Vagina (tissue), 2 donors: Measurements from ENCODE around the gene EGFR. TPM values are rescaled to one million over a fixed set of nuclear protein-coding genes. Genes with fewer than 3 reads are reported as not detected.

Source experiments
- DNase-seq, 2 donors: peaks; one replicate each; pipeline ENCODE4 v3.0.0-alpha.2; 2017; ENCODE audit errors: extremely low spot score in 2 of 2
- H3K27ac ChIP-seq: fragments of 200-600 bp; sonication (generic); one replicate; pipeline ENCODE4 v1.5.1; 2019
- H3K27me3 ChIP-seq: fragments of 200-600 bp; sonication (generic); one replicate; pipeline ENCODE4 v1.5.1; 2019
- H3K36me3 ChIP-seq, 2 donors: fragments of 200-600 bp; sonication (generic); one replicate each; pipeline ENCODE4 v1.5.1; 2017 to 2019
- H3K4me1 ChIP-seq: fragments of 200-600 bp; sonication (generic); one replicate; pipeline ENCODE4 v1.5.1; 2019
- H3K4me3 ChIP-seq, 2 donors: fragments of 200-600 bp; sonication (generic); 1 replicate in 1 of 2; 2 replicates in 1 of 2; pipeline ENCODE4 v1.5.1; 2016 to 2019
- H3K9me3 ChIP-seq: fragments of 200-600 bp; sonication (generic); one replicate; pipeline ENCODE4 v1.5.1; 2019
- CTCF ChIP-seq, 3 experiments: fragments of 450-650 bp in 2 of 3; fragments of 200-600 bp in 1 of 3; sonication (generic) in 1 of 3; IDR thresholded peaks; one replicate each; pipeline ENCODE4 v1.5.1; 2017 to 2019; ENCODE audit warnings: antibody characterized with exemption in 3 of 3, mild to moderate bottlenecking in 2 of 3, moderate library complexity in 2 of 3
- POLR2A ChIP-seq, 2 donors: fragments of 450-650 bp; IDR thresholded peaks; one replicate each; pipeline ENCODE4 v1.6.1; 2017; ENCODE audit warnings: antibody characterized with exemption in 2 of 2, mild to moderate bottlenecking in 2 of 2, moderate library complexity in 2 of 2
- POLR2AphosphoS5 ChIP-seq, 2 donors: sonication (generic); formaldehyde crosslinking; IDR thresholded peaks; one replicate each; pipeline ENCODE4 v1.9.0; 2017; ENCODE audit warnings: antibody characterized with exemption in 2 of 2, mild to moderate bottlenecking in 2 of 2, low read depth in 1 of 2; ENCODE audit not compliant: insufficient read depth in 1 of 2
- intact Hi-C: fragments of 100-400 bp; cut with DNase I; formaldehyde crosslinking; loops from one replicate; pipeline ENCODE4 v1.15.1; 2023
- total RNA-seq: library from RNA; depleted of rRNA; stranded (reverse); fragments of >200 nt; gene quantifications from one replicate; pipeline ENCODE4 v1.2.3, GENCODE V29; 2016

Gene EGFR
- total RNA-seq, 1 donor from 2014 or later = 130 TPM

GRCh38 chr7:55083206-55083605, 64.4 kb downstream of the EGFR start:
- Histone ChIP-seq H3K4me1 (peaks cover 56% of the 10 kb centered on the region), H3K36me3 (no peaks in the 10 kb centered on the region), H3K27me3 (no peaks in the 10 kb centered on the region), H3K9me3 (no peaks in the 10 kb centered on the region), H3K27ac (no peak overlapping the region), H3K4me3 (no peak overlapping the region)
- no peak for TF ChIP-seq POLR2A (IDR thresholded peaks at IDR 0.05)
- no peak for TF ChIP-seq CTCF (IDR thresholded peaks at IDR 0.05)
- TF ChIP-seq POLR2AphosphoS5 (IDR thresholded peaks at IDR 0.05; ENCODE audit: insufficient read depth in 1 of 2, low read depth in 1 of 2) = no peak
- no peak for DNase-seq
- intact Hi-C loops = loop anchor here (10.0 kb wide), 1 partner anchor 52 kb away; no protein-coding TSS in a partner anchor

GRCh38 chr7:55084307-55084706, 65.5 kb downstream of the EGFR start:
- intact Hi-C loops = loop anchor here (10.0 kb wide), 1 partner anchor 50 kb away; no protein-coding TSS in a partner anchor
- H3K27ac ChIP-seq = no peak overlapping the region
- DNase-seq = no peak
- no peak overlapping the region for H3K4me3 ChIP-seq
- no peaks in the 10 kb centered on the region for H3K36me3 ChIP-seq
- TF ChIP-seq CTCF (IDR thresholded peaks at IDR 0.05) (no peak), POLR2A (IDR thresholded peaks at IDR 0.05) (no peak), POLR2AphosphoS5 (IDR thresholded peaks at IDR 0.05; ENCODE audit: insufficient read depth in 1 of 2, low read depth in 1 of 2) (no peak)
- peaks cover 62% of the 10 kb centered on the region for H3K4me1 ChIP-seq
- H3K9me3 ChIP-seq = no peaks in the 10 kb centered on the region
- no peaks in the 10 kb centered on the region for H3K27me3 ChIP-seq

- Histone ChIP-seq H3K36me3 (no peaks in the 10 kb centered on the region), H3K4me1 (peaks cover 55% of the 10 kb centered on the region), H3K9me3 (no peaks in the 10 kb centered on the region), H3K27ac (peak overlapping the region; percentile 79), H3K4me3 (no peak overlapping the region), H3K27me3 (no peaks in the 10 kb centered on the region)
- no peak for TF ChIP-seq CTCF (IDR thresholded peaks at IDR 0.05)
- TF ChIP-seq POLR2AphosphoS5 (IDR thresholded peaks at IDR 0.05; ENCODE audit: insufficient read depth in 1 of 2, low read depth in 1 of 2) = no peak
- TF ChIP-seq POLR2A (IDR thresholded peaks at IDR 0.05) = no peak
- DNase-seq = peak in 1 of 2 donors; percentile 76
- intact Hi-C loops = loop anchor here (10.0 kb wide), 1 partner anchor 49 kb away; no protein-coding TSS in a partner anchor
Measured at GRCh38 chr7:55085511-55086412, 66.9 kb downstream of the EGFR start.

- TF ChIP-seq CTCF (IDR thresholded peaks at IDR 0.05) (no peak), POLR2A (IDR thresholded peaks at IDR 0.05) (no peak), POLR2AphosphoS5 (IDR thresholded peaks at IDR 0.05; ENCODE audit: insufficient read depth in 1 of 2, low read depth in 1 of 2) (peak in 1 of 2 donors; percentile 48)
- H3K4me1 ChIP-seq = peaks cover 47% of the 10 kb centered on the region
- peak overlapping the region; percentile 79 for H3K27ac ChIP-seq
- peak overlapping the region in 1 of 2 donors; percentile 38 for H3K4me3 ChIP-seq
- no peaks in the 10 kb centered on the region for H3K9me3 ChIP-seq
- H3K36me3 ChIP-seq = no peaks in the 10 kb centered on the region
- DNase-seq = peak in 1 of 2 donors; percentile 84
- H3K27me3 ChIP-seq = no peaks in the 10 kb centered on the region
- intact Hi-C loops = loop anchor here (10.0 kb wide), 1 partner anchor 48 kb away; no protein-coding TSS in a partner anchor
Measured at GRCh38 chr7:55086413-55087201, 67.8 kb downstream of the EGFR start.
